NCI-H2081 (cell line): ENCODE measurements around the gene PIMREG.

ENCODE experiments used
- DNase-seq, 2 experiments: peaks; one replicate each; lab custom pipeline; 2025; lab: John Stamatoyannopoulos, UW

The PIMREG gene, protein sequence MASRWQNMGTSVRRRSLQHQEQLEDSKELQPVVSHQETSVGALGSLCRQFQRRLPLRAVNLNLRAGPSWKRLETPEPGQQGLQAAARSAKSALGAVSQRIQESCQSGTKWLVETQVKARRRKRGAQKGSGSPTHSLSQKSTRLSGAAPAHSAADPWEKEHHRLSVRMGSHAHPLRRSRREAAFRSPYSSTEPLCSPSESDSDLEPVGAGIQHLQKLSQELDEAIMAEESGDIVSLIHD

DNA sequence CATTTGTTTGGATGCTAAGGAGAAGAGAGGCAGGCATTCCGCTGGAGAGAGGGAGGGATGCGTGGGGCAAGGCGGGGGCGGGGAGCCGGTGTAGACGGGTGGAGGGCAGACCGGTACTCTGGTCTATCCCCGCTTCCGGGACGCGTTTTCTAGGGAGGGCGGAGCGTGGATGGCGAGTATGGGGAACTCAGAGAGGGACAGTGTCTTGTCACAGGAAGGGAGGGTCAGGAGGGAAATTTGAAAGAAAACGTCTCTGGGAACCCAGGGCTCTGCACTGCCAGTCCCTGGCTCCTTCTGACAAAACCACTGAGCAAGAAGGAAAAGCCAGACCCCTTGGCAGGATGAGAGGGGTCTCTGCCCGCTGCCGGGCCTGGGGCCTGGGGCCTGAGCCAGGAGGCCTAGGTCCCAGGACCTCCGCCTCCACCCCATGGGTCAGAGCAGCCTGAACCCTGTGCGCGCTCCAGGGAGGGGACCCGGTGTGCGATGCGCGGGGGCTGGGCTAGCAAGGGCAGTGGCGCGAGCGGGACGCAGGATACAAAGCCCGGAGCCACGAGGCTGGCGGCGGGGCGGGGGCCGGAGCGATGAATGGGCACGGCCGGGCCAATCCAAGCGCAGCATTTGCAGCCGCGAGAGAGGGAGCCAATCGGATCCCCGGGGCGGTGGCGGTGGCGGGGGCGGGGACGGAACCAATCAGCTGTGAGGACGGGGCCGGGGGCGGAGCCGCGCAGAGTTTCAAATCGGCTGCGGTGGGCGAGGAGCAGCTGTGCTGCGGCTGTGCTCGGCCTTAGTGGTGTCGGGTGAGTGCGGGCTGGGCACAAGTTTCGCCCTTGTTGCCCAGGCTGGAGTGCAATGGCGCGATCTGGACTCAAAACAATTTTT is at the start of gene PIMREG:
Gene PIMREG (plus strand): TSS at position 764 of the 879 bp plus-strand sequence. CDS start 656 bp downstream, outside the sequence.
- DNase-seq = peak; percentile 89 to 91

DNA sequence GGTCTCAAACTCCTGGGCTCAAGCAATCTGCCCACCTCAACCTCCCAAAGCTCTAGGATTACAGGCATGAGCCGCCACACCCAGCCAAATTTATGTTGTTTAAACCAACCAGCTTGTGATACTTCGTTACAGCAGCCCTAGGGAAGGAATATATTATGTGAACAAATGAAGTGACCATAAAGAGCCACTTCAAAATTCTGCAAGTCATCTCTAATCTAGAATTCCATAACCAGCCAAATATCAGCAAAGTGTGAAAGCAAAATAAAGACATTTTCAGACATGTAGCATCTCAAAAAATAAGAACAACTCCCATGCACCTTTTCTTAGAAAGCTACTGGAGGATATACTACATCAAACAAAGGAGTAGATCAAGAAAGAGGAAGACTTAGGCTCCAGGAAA is 45.3 kb upstream of the PIMREG start:
- DNase-seq = no peak

DNA sequence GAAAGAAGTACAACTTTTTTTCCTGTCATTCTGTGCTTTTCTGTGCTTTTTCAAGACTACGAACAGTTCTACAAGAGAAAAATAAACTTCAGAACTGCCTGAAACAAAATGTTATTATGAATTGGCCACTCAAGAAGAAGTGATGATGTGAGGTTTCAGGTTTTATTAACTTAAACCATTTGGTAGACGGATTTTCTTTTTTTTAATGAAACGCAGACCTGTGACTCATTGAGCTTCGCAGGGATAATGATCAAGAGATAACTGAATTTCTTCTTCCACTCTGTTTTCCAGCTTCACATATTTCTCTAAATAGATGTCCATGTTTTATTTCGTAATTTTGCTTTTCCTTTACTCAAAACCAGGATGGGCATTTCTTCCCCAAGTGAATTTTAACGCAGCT is 42.0 kb upstream of the PIMREG start:
- no peak for DNase-seq

DNA sequence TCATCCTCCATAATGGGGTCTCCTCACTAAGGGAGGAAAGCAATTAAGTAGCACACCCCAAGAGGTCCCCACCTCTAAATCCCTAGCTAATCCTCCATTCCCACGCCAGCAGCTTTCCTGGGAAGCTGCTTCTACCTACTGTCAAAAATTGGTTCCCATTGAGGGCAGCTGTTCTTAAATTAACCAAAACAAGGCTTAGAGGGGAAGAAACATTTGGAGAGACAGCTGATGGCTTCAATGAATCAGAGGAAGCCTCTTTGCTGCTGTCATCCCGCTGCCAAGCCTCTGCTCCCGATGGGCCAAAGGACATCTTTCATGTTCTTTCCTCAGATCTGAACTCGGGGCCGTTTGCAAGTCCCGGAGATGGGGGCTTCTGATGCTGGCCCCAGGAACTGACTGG is 36.0 kb upstream of the PIMREG start:
- DNase-seq = no peak

DNA sequence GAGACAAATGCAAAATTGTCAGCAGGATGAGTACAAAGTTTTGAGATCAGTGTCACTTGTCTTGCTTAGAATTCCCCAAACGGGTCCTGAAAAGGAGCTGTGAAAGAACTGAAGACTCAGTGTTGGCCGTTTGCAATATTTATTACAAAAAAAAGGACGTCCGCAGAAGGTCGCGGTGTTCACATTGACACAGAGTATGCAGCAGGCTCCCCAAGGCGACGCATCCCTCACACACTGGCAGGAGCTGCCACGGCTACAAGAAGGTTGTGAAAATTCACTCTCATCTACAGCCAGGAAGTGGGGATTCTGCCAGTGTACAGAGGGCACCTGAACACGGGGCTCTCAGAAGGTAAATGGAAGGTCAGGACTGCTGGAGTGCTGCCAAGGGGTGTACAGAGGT is 35.5 kb upstream of the PIMREG start:
- no peak for DNase-seq

DNA sequence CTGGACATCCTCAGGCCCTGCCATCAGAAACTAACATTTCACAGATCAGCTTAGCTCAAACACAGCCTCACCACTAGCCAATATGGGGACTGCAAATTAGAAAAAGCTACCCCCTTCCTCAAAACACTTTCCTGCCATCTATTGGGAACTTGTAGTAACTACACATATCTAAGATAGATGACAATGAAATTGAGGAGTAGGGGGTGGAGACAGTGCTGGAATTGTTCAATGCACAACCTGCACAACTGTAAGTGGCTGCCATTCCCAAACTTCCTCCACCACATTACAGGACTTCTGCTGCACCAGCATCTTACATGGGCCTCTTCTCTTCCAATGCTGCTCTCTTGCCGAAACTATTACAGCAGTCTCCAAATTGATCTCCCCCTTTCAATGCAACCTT is 31.2 kb upstream of the PIMREG start:
- DNase-seq = peak in 1 of 2 experiments; percentile 46

DNA sequence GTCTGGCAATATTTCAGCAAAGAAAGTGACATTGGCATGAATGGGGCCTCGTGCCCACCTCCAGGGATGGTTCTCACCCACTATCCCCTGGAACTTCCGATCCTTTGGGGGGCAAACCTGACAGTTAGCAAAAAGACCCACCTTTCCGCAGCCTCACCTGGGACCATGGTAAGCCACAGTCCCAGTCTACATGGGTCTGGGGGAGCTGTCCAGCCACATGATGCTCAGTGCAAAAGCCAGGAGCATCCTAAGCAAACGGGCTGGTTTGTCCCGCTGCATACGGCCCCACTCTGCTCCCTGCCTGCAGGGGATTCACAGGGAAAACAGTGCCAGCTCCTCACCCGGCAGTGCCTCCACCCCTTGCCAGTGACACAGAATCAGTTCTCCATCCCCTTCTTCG is 28.6 kb upstream of the PIMREG start:
- no peak for DNase-seq

DNA sequence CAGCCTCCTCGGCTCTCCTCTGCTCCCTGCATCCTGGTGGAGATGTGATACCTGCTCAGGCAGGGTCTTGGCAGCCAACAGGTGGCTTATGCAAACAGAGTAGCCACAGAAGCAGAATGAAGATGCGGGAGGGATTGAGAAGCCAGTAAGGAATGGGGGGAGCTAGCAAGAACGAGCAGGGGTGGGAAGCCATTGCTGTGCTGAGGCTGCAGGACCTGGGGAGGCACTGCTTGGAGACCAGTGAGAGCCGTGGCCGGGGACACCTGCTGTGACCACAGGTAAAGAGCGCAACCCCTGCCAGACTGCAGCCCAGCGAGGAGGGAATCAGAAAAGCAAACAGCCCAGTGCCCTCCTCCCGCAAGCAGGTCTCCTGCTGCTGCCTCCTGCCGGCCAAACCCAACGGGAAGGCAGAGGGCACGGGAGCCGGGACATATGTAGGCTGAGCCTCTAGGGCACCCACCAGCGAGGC is 24.0 kb upstream of the PIMREG start:
- DNase-seq = peak in 1 of 2 experiments; percentile 1

DNA sequence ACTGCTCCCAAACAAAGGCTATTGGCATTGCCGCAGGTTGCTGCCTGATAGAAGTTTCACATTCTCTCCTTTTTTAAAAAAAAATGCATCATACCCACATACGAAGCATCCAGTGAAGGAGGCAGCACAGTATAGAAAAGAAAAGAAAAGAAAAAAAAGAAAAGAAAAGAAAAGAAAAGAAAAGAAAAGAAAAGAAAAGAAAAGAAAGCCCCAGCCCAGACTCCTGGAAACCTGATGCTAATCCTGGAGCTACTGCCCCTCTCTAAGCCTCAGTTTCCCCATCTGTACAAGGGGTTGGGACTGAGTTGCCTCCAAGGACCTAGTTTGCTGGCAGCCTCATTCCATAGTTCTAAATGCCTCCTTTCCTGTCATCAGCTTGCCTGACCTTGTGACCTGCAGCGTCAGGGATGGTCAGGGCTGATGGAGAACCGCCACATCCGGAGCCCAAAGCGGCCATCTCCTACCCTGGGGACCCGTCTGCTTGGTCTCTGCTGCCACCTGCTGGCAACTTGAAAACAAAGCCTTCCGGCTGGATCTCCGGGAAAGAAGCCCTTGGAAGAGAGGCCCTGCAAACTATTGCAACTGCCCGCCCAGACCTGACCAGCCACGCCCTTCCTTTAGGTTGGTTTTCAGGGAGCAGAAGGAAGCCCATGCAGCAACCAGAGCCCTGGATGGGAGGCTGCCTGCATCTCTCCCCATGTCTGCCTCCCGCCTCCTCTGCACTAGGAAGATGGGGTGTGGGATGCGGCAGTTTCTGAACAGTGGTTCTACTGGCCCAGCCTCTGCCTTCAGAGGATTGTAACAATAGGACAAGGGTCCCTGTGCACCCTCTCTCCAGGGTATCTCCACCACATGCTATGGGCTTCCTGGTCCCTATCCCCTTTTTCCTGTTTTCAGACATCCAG is 22.3 kb upstream of the PIMREG start:
- peak; percentile 41 to 42 for DNase-seq

DNA sequence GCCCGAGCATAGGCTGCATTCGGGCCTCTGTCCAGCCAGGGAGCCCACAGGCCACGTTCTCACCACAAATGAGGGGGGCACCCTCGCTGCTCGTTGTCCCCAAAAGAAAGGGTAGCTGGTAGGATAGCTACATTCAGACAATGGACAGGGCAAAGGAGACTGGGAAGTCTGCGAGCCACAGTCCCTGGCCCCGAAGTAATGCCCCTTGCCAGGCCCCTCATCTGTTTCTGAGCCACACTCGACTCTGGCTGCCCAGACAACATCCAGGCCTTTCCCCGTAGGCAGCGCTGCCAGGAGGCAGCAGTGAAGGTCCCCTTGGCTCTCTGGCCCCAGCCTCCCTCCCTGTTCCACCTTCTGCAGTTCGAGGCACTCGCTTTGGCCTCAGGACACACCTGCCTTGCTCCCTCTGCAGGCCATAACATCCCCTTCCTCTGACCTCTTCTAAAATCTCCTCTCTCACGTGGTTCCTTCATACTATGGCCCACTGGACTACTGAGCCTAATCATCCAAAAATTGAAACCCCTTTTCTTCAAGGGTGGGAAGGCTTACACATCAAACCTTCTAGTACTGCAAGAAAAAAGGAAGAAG is 21.5 kb upstream of the PIMREG start:
- no peak for DNase-seq

DNA sequence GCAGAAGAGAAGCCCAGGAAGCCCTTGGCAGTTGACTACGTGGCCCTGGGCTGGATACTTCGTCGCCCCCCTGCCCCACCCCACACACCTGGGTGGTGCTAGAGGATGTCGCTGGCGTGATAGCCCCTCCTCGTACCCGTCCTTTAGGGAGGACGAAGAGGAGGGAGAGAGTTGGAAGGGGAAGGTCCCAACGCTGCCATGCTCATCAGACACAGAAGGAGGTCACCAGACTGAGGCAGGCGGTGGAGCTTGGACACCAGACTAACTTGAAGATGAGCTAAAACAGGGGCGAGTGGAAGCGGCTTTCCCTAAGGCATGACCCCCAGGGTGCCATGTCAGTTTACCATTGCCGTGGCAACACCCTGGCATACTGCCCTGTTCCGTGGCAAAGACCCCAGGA is 20.3 kb upstream of the PIMREG start:
- DNase-seq = no peak

DNA sequence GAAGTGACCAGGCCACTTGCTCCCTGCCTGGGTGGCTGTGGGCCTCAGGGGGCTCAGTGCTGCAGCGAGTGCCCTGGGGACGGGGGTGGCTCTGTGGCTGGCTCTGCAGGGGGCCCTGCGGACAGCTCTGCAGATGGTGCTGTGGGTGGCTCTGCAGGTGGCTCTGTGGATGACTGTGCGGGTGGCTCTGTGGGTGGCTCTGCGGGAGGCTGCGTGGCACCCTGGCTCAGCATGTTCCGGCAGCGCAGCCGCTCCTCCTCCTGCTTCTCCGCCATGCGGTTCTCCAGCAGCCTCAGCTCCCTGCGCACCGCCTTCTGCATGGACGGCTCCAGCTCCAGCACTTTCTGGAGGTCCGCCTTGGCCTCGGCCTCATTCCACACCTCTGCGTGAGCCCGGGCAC is 18.8 kb upstream of the PIMREG start:
- no peak for DNase-seq

DNA sequence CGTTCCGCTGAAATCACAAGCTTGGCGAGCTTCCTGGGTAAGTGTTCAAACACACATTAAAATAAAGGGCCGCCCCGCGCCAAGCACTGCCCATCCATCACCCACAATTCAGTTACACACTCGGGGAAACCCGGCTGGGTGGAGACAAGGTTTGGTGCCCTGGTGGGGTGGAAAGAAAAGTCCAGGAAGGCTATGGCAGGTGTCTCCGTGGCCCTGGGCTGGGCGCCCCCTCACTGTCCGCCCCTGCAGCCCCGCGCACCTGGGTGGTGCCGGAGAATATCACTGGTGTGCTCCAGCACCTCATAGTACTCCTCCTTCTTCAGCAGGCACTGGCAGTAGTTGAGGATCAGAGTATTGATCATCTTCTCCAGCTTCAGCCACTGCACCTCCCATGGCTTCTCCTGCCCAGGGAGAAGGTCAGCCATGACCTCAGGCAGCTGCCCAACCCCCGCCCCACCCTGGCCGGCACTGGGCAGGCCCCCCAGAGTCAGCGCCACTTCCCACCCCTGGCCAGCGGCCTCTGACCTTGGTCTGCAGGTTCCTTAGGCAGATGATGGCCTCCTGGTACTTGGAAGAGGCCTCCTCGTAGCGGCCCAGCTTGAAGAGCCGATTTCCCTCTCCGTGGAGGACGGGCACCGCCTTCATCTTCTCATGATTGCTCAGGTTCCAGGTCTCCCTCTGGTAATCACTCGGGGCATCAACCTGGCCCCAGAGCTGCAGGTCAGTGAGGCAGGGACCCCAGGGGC is 17.7 kb upstream of the PIMREG start:
- no peak for DNase-seq

DNA sequence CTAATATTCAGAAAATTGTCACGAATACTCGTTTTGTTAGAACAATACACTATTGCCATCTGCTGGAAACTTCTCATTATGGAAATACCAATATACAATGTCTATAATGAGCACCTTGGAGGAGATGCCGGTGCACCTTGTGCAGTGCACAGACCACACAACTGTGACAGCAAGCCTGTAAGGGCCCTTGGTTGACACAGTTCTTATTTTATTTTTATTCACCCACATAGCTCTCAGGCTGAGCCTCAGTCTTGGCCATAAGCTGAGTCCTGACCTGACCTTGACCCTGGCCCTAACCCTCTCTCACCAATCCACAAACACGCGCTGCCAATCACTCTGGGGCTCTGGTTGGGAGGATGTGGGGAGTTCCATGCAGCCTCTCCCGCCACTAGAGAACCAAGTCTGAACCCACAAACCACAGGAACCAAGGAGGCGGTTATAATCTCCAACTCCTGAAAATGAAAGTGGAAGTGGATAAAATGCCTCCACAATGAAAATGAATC is 16.9 kb upstream of the PIMREG start:
- DNase-seq = no peak

DNA sequence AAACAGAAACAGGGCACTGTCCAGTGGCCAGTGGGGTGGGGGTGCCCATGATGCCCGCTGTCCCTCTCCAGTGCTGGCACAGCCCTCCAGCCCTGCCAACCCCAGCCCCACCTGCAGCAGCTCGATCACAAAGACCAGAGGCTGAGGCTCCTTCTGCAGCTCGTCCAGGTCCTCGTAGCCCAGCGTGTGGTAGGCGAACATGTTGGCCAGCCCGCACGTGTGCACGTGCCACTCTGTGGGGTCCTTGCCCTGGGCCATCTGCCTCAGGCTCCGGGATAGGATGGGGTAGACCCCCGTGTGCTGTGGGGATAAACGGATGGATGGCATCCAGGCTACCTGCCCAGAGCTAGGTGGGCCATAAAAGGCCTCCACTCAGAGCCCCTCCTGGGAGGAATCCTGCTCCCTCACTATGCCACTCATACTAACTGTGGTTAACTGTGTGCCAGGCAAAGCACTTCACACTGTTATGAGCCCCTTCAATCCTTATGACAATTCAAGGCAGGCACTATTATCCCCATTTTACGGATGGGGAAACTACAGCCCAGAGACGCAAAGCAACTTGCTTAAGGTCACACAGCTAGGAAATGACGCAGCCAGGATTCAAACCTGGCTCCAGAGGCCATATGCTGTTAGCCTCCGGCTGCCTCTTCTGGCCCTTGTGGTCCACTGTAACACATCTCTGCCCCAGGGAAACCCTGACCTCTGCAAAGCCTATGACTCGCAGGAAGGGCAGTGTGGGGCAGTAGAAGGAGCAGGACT is 15.9 kb upstream of the PIMREG start:
- no peak for DNase-seq

DNA sequence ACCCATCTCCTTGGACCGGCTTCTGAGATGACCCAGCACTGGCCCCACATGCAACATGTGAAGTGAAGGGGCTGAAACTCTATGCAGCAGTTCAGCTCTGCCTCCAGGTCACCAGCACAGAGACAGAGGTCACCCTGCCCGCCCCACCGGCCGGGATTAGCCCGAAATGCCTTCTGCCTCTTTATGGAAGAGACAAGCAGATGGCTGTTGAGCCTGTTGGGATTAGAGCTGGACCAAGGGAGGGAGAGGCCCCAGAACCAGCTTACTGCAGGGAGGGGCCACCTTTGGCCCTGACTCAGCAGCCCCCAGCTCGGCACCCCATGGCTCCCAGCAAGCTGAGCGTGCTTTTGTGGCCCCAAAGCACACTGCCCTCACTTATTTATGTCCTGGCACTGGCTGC is 15.0 kb upstream of the PIMREG start:
- no peak for DNase-seq

DNA sequence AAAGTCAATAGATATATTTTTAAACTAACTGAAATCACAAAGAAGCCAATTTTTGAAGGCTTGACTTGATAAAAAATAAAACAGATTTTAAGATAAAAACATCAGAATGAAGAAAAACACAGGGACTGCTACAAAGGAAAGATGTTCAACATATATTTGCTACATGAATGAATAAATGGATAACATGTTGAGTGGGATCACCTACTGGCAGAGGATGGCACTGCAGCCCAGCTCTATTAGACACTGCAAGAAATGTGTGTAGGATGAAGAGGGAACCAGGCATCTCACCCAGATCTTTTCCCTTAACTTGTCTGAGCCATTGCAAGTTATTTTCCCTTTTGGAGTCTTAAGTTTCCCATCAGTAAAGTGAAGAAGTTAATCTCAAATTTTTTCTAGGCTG is 13.5 kb upstream of the PIMREG start:
- DNase-seq = no peak

DNA sequence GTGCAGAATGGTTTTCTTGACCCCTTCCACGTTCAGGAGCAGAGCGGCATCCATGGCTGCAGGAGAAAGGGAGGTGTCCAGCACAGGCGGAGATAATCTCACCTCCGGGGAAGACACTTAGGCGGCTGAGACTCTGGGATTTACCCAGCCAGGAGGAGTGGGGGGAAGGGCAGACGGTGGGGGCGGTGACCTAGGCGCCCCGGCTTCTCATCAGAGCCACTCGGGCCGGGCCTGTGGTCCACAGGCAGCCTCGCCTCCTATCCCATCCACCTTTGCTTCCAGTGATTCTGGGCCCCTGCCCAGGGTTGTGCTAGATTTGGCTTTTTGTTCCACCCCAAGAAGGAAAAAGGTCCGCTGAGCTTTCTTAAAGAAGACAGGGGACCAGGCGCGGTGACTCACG is 9.2 kb upstream of the PIMREG start, which contains the start of gene AIPL1:
Gene AIPL1 (minus strand): TSS at position 71 of the 400 bp plus-strand sequence. CDS start 17 bp downstream, at position 54.
- DNase-seq = no peak

DNA sequence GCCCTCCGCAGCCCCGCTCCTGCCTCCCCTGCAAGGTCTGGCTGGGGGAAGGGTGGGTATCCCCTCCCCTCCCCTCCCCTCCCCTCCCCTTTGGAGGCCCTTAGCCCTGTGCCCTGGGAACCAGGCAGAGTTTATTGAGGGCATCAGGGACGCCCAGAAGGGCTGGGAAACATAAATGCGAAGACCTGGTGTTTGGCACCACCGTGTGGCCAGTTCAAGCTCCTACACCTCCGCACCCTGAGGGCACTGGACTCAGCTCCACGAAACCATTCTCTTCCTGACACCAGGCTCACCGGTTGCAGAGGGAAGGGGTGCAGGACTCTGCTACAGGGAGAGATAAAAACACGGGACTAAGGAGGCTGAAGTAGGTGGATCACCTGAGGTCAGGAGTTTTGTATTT is 8.3 kb upstream of the PIMREG start:
- DNase-seq = peak; percentile 46 to 49

DNA sequence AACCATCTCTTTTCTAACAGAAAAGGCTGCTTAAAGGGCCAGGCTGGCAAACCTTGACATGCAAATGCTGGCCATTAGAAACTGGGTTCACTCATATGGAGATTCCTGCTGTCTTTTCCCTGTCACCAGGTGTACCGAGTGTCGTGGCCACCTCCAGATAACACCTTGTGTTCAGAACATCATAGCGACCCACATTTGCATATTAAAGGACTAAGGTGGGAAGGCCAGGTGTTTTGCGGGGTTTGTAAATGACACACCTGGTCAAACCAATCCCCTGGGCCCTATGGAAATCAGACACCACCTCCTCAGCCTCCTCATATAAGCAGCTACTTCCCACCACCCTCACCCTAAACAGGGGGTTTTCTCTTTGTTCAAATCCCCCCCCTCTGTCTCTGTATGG is 6.8 kb upstream of the PIMREG start:
- DNase-seq = peak in 1 of 2 experiments; percentile 4
